Subcutaneous abdominal adipose tissue (tissue), 5 donors: ENCODE data around the gene MOGAT1.
"Not testable (repeated sequence)": the region's sequence is repeated elsewhere in the genome, so short reads cannot be mapped to it uniquely, and the experiment has no call there.

ENCODE experiments used
- H3K27ac ChIP-seq: one replicate; pipeline ENCODE4 v1.7.0; 2013; ENCODE audit warnings: low read depth, mild to moderate bottlenecking, inconsistent platforms, low read length, moderate library complexity
- H3K27me3 ChIP-seq, 5 donors: one replicate each; pipeline ENCODE4 v1.7.0; 2013; ENCODE audit warnings: low read length in 5 of 5, inconsistent platforms in 1 of 5; ENCODE audit not compliant: control insufficient read depth in 5 of 5, insufficient read depth in 4 of 5
- H3K36me3 ChIP-seq, 5 donors: one replicate each; pipeline ENCODE4 v1.7.0; 2013; ENCODE audit warnings: low read length in 5 of 5; ENCODE audit not compliant: control insufficient read depth in 5 of 5, insufficient read depth in 5 of 5
- H3K4me1 ChIP-seq, 5 donors: one replicate each; pipeline ENCODE4 v1.7.0; 2013; ENCODE audit warnings: low read length in 5 of 5, mild to moderate bottlenecking in 3 of 5, moderate library complexity in 1 of 5; ENCODE audit not compliant: control insufficient read depth in 5 of 5, insufficient read depth in 5 of 5
- H3K4me3 ChIP-seq, 5 donors: one replicate each; pipeline ENCODE4 v1.7.0; 2013; ENCODE audit warnings: low read length in 5 of 5, low read depth in 1 of 5
- H3K9ac ChIP-seq, 5 donors: one replicate each; pipeline ENCODE4 v1.7.0; 2013; ENCODE audit warnings: low read length in 5 of 5, mild to moderate bottlenecking in 4 of 5, moderate library complexity in 3 of 5
- H3K9me3 ChIP-seq, 5 donors: one replicate each; pipeline ENCODE4 v1.7.0; 2013; ENCODE audit warnings: low read length in 5 of 5; ENCODE audit not compliant: control insufficient read depth in 5 of 5
- donor health status: healthy.
- donor health status: healthy.
- donor health status: healthy.
- donor health status: healthy.
- donor health status: healthy.

Gene MOGAT1

DNA sequence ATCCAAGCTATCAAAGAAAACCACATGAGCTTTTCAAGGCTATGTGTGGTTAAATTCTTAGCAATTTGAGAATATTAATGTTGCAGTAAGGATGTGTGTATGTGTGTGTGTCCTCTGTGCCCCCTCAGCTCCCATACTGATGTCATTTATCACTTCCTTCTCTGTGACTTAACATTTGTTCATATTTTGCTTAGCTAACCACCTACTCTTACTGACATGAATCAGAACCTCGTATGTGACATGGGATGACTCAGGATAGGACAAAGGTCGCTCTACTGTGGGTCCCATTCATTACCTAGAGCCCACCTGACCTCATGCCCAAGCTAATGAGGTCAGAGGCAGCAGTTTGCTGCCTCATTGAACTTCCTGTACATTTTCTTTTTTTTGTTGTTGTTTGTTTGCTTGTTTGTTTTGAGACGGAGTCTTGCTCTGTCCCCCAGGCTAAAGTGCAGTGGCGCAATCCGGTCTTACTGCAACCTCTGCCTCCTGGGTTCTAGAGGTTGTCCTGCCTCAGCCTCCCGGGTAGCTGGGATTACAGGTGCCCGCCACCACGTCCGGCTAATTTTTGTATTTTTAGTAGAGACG is 36.3 kb downstream of the MOGAT1 start:
- no peaks in the 10 kb centered on the region for H3K9me3 ChIP-seq
- peaks cover 5 to 16% (median 12%) of the 10 kb centered on the region in 5 donors for H3K4me1 ChIP-seq
- H3K9ac ChIP-seq: no peak overlapping the region
- no peaks in the 10 kb centered on the region for H3K27me3 ChIP-seq
- peaks cover 0 to 3% (median 0%) of the 10 kb centered on the region in 5 donors for H3K36me3 ChIP-seq
- peak overlapping the region; percentile 30 for H3K27ac ChIP-seq
- H3K4me3 ChIP-seq: no peak overlapping the region

DNA sequence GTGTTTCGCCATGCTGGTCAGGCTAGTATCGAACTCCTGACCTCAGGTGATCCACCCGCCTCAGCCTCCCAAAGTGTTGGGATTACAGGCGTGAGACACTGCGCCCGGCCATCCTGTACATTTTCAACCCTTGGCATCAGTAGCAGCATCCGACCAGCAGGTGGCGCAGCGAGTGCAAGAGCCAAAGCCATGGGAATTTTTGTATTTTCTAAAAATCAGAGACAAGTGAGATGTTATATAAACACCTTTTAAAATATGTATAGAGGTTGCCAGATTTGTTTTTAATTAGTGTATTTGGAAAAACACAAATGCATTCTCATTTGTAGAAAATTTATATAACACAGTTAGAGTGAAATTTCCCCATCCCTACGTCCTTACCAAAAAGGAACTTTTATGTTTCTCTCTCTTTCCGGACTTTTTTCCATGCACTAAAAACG is 36.8 kb downstream of the MOGAT1 start:
- Histone ChIP-seq H3K4me1 (peaks cover 5 to 16% (median 12%) of the 10 kb centered on the region in 5 donors), H3K27me3 (no peaks in the 10 kb centered on the region), H3K4me3 (no peak overlapping the region), H3K36me3 (peaks cover 0 to 3% (median 0%) of the 10 kb centered on the region in 5 donors), H3K9me3 (no peaks in the 10 kb centered on the region), H3K27ac (no peak overlapping the region), H3K9ac (no peak overlapping the region)

DNA sequence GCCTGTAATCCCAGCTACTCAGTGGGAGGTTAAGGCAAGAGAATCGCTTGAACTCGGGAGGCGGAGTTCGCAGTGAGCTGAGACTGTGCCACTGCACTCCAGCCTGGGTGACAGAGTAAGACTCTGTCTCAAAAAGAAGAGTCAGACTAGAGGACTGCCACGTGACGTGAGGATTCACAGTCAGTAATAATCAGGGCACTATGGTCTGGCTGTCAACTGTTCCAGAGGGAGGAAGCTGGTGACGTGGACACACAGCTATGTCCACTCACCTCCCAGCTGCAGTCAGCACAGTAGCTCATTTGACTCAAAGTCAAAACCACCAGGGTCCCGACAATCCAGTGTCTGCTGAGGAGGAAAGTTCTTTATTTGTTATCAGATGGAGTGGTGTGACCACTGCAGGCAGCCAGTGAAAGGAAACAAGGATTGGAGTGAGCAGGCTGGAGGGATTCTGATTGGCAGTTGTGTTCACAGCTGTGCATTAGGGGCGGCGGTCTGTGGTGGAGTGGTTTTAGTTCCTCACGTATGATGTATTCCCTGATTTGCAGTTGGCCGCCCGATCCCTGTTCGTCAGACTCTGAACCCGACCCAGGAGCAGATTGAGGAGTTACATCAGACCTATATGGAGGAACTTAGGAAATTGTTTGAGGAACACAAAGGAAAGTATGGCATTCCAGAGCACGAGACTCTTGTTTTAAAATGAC is 37.9 kb downstream of the MOGAT1 start:
- H3K4me3 ChIP-seq: peak overlapping the region; percentile 34 to 63 (median 53)
- peak overlapping the region in 4 of 5 donors; percentile 23 to 59 (median 54) for H3K9ac ChIP-seq
- H3K4me1 ChIP-seq: peaks cover 5 to 16% (median 12%) of the 10 kb centered on the region in 5 donors
- H3K36me3 ChIP-seq: peaks cover 0 to 3% (median 0%) of the 10 kb centered on the region in 5 donors
- peak overlapping the region; percentile 79 for H3K27ac ChIP-seq
- H3K9me3 ChIP-seq: no peaks in the 10 kb centered on the region
- no peaks in the 10 kb centered on the region for H3K27me3 ChIP-seq

DNA sequence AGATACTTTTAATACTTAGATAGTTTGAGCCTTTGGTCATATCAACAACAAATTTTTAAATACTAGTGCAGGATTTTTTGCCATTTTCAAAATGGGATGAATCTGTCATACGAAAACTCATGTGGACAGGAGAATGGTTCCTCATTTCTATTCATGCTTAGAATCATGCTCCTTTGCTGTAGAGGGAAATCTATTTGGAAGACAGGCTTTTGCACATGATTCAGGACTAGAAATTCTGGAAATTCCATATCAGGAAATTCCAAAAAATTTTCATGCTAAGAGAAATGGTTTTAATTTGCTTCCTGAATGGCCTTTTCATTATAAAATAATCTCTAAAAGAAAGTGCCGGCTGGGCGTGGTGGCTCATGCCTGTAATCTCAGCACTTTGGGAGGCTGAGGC is 39.3 kb downstream of the MOGAT1 start:
- Histone ChIP-seq H3K9ac (no peak overlapping the region), H3K27ac (no peak overlapping the region), H3K27me3 (no peaks in the 10 kb centered on the region), H3K4me3 (no peak overlapping the region), H3K4me1 (peaks cover 5 to 16% (median 12%) of the 10 kb centered on the region in 5 donors), H3K9me3 (no peaks in the 10 kb centered on the region), H3K36me3 (peaks cover 0 to 3% (median 0%) of the 10 kb centered on the region in 5 donors)

DNA sequence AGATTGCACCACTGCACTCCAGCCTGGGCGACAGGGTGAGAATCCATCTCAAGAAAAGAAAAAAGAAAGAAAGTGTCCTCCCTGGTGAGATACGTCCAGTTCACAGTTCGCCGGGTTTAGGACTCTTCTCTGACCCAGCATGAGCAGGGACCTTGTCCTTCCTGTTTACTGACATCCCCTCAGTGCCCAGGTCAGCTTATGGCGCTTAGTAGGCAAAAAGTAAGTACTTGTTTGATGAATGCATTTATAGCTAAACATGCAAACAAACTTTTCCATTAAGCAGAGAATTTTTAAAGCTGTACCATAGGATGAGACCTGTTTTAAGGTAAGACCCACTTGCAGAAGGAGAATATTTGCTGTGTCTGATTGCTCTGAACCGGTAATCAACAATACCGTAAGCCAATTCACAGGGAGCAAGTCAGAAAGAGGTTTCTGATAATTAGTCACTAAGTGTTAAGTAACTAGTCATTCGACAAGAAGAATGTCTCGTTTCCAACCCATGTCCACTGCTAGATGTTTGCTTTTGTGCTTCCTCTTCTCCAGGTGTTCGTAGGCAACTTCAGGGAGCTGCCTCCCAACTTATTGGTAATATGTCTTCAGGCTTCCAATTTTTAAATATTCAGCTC is 40.0 kb downstream of the MOGAT1 start:
- peaks cover 0 to 3% (median 0%) of the 10 kb centered on the region in 5 donors for H3K36me3 ChIP-seq
- H3K9me3 ChIP-seq: no peaks in the 10 kb centered on the region
- no peak overlapping the region for H3K27ac ChIP-seq
- no peak overlapping the region for H3K4me3 ChIP-seq
- no peak overlapping the region for H3K9ac ChIP-seq
- peaks cover 5 to 16% (median 12%) of the 10 kb centered on the region in 5 donors for H3K4me1 ChIP-seq
- H3K27me3 ChIP-seq: no peaks in the 10 kb centered on the region

DNA sequence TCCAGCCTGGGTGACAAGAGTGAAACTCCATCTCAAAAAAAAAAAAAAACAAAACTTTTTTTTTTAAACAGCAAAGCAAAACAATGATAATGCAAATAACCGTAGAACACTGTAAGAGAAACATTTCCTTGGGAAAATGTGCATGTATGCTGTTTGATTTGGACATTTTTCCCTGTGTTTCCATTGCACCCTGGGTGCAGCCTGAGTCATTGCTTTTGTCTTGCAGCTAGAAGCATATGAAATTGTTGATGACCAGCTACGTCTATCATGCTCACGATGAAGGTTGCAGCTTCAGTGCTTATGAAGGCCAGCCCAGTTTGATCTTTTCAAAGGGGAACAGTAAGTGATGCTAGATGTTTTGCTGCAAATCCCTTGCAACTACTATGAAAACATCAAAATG is 41.5 kb downstream of the MOGAT1 start:
- H3K9ac ChIP-seq: no peak overlapping the region
- H3K4me1 ChIP-seq: peaks cover 5 to 16% (median 12%) of the 10 kb centered on the region in 5 donors
- H3K27me3 ChIP-seq: no peaks in the 10 kb centered on the region
- peaks cover 0 to 3% (median 0%) of the 10 kb centered on the region in 5 donors for H3K36me3 ChIP-seq
- no peaks in the 10 kb centered on the region for H3K9me3 ChIP-seq
- no peak overlapping the region for H3K27ac ChIP-seq
- no peak overlapping the region for H3K4me3 ChIP-seq

DNA sequence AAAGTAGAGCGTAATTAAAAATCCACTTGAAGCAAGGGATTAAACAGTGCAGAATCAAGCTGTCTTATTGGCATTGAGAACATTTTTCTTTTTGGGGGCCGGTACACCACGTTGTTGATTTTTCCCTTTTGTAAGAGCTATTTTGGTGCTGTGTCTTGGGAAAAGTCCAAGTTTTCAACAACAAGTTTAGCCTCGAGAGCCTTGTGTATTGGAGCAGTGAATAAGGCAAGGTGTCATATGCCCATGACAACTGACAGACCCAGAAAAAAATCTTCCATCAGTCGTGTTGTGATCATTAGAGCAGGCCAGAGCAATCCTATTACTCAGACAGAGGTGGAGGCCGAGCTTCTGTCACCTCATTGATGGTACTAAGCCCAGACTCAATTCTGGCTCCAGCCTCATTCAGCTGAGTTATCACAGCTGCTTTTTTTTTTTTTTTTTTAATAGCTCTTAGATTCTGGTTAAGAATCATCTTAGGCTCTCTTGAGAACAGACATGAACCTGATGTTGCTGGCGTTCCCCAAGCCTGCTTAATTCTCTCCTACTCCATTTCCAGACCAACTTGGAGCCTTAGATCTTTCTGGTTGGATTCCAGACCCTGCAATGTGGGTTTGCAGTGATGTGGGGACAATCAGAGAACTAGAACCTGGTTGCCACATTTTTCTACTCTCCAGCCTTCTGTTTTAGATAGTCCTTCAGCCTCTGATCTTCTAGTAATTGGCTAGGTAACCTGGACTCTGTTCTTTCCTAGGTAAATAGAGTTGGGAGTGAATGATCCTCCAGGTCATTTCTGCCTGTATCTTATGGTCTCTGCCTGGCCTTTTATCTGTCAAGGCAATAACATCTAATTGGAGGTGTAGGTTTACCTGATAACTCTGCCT is 43.1 kb downstream of the MOGAT1 start:
- peaks cover 0 to 3% (median under 1%) of the 10 kb centered on the region in 5 donors for H3K4me1 ChIP-seq
- H3K4me3 ChIP-seq: no peak overlapping the region
- no peaks in the 10 kb centered on the region for H3K27me3 ChIP-seq
- H3K27ac ChIP-seq: no peak overlapping the region
- H3K9ac ChIP-seq: no peak overlapping the region
- peaks cover 0 to 3% (median 0%) of the 10 kb centered on the region in 5 donors for H3K36me3 ChIP-seq
- H3K9me3 ChIP-seq: no peaks in the 10 kb centered on the region

DNA sequence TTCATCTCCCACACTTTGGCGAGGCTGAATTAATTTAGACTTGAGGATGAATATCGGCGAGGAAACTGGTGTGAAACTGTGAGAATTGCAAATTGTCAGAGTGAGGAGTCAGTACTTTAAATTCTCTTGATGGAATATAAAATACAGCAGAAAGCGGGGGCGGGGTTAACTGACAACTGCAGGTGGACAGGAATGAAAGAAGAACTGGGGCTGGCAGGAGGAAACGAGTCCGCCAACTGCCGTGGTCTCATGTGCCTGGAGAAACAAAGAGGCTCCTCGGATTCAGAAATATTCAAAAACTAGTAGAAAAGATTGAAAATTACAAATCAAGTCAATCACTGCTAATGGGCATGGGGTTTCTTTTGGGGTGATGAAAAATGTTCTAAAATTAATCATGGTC is 44.3 kb downstream of the MOGAT1 start:
- Histone ChIP-seq H3K9me3 (no peaks in the 10 kb centered on the region), H3K9ac (no peak overlapping the region), H3K36me3 (peaks cover 0 to 3% (median 0%) of the 10 kb centered on the region in 5 donors), H3K4me3 (no peak overlapping the region), H3K27me3 (no peaks in the 10 kb centered on the region), H3K4me1 (no peaks in the 10 kb centered on the region), H3K27ac (no peak overlapping the region)

DNA sequence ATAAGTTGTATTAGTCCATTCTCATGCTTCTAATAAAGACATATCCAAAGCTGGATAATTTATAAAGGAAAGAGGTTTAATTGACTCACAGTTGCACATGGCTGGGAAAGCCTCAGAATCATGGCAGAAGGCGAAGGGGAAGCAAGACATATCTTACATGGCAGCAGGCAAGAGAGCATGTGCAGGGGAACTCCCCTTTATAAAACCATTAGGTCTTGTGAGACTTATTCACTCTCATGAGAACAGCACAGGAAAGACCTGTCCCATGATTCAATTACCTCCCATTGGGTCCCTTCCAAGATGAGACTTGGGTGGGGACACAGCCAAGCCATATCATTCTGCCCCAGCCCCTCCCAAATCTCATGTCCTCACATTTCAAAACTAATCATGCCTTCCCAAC is 48.3 kb downstream of the MOGAT1 start:
- H3K4me1 ChIP-seq, H3K36me3 ChIP-seq, H3K9me3 ChIP-seq, H3K27ac ChIP-seq, H3K27me3 ChIP-seq, H3K9ac ChIP-seq, H3K4me3 ChIP-seq: not testable (repeated sequence)
